ENCODE results near the gene RNF215. TPM values are rescaled to one million over a fixed set of nuclear protein-coding genes. Genes with fewer than 3 reads are reported as not detected.

RNF215 gene
- 25.7 TPM for total RNA-seq

GRCh38 chr22:30386960-30387827 is at the start of gene RNF215:
Gene RNF215 (minus strand): TSS chr22:30387411. CDS start chr22:30387313, 98 bp downstream.
- DNase-seq = peak; percentile 58

GRCh38 chr22:30436196-30436595 is 49.0 kb upstream of the RNF215 start:
- DNase-seq = no peak

- DNase-seq = no peak
Observed at GRCh38 chr22:30435674-30436126, 48.5 kb upstream of the RNF215 start.

- no peak for DNase-seq
Observed at GRCh38 chr22:30434843-30435242, 47.6 kb upstream of the RNF215 start.

- DNase-seq = no peak
Observed at GRCh38 chr22:30433773-30434172, 46.6 kb upstream of the RNF215 start.

GRCh38 chr22:30433227-30433626 is 46.0 kb upstream of the RNF215 start:
- DNase-seq = no peak

- no peak for DNase-seq
Observed at GRCh38 chr22:30432520-30432919, 45.3 kb upstream of the RNF215 start.

GRCh38 chr22:30432096-30432495 is 44.9 kb upstream of the RNF215 start:
- no peak for DNase-seq

GRCh38 chr22:30430933-30431332 is 43.7 kb upstream of the RNF215 start:
- DNase-seq = no peak

- no peak for DNase-seq
Observed at GRCh38 chr22:30429887-30430286, 42.7 kb upstream of the RNF215 start.

- no peak for DNase-seq
Observed at GRCh38 chr22:30427871-30428270, 40.7 kb upstream of the RNF215 start.

- peak; percentile 67 for DNase-seq
Observed at GRCh38 chr22:30426388-30427353, 39.5 kb upstream of the RNF215 start.

GRCh38 chr22:30425616-30426387 is 38.6 kb upstream of the RNF215 start, which contains the start of gene MTFP1:
Gene MTFP1 (plus strand): TSS chr22:30425768. CDS start chr22:30425880, 112 bp downstream.
- no peak for DNase-seq

GRCh38 chr22:30425327-30425615 is 38.1 kb upstream of the RNF215 start:
- no peak for DNase-seq

- DNase-seq = no peak
Observed at GRCh38 chr22:30424534-30425326, 37.5 kb upstream of the RNF215 start.

- DNase-seq = peak; percentile 99
Observed at GRCh38 chr22:30423959-30424533, 36.8 kb upstream of the RNF215 start.

- no peak for DNase-seq
Observed at GRCh38 chr22:30423301-30423958, 36.2 kb upstream of the RNF215 start.

GRCh38 chr22:30422481-30423300 is 35.5 kb upstream of the RNF215 start:
- DNase-seq = peak; percentile 72

GRCh38 chr22:30421695-30422480 is 34.7 kb upstream of the RNF215 start:
- no peak for DNase-seq
